ENCODE measurements around the gene SOX13. TPM values are rescaled to one million over a fixed set of nuclear protein-coding genes. Genes with fewer than 3 reads are reported as not detected.

Gene SOX13
- total RNA-seq, 1 donor from 2014 or later, result 4.7 TPM

DNA sequence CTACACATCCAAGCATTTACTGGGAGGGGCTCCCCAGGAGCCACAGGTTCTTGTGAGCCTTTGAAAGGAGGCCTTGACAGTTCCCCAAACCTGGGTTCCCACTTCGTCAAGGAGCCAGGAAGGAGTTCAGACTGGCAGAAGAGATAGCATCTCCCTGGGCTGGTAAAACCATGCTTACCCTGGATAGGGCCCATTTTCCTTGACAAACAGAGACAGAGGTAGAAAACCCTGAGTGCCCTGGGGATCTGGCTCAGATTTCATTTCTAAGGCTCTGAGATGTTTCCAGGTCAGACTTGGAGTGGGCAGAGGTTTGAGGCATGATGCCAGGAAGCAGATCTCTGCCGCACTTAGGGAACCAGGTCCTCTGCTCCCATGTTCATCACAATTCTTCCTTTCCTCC is 76.2 kb downstream of the SOX13 start:
- H3K27me3 ChIP-seq (ENCODE audit: control insufficient read depth in 3 of 3, insufficient read depth in 3 of 3, low read length in 3 of 3), result peaks cover 8 to 26% (median 15%) of the 10 kb centered on the region in 3 donors
- H3K9me3 ChIP-seq (ENCODE audit: control insufficient read depth in 3 of 3, low read length in 3 of 3), result no peaks in the 10 kb centered on the region
- H3K9ac ChIP-seq (ENCODE audit: low read depth in 1 of 3, low read length in 3 of 3), result no peak overlapping the region
- no peaks in the 10 kb centered on the region for H3K36me3 ChIP-seq (ENCODE audit: control insufficient read depth in 3 of 3, insufficient read depth in 3 of 3, low read length in 3 of 3)
- H3K4me1 ChIP-seq (ENCODE audit: control insufficient read depth in 3 of 3, insufficient read depth in 3 of 3, low read length in 3 of 3), result peaks cover 5 to 18% (median 8%) of the 10 kb centered on the region in 3 donors
- no peak overlapping the region for H3K4me3 ChIP-seq (ENCODE audit: low read length in 3 of 3)
- H3K27ac ChIP-seq (ENCODE audit: low read depth, low read length), result no peak overlapping the region

DNA sequence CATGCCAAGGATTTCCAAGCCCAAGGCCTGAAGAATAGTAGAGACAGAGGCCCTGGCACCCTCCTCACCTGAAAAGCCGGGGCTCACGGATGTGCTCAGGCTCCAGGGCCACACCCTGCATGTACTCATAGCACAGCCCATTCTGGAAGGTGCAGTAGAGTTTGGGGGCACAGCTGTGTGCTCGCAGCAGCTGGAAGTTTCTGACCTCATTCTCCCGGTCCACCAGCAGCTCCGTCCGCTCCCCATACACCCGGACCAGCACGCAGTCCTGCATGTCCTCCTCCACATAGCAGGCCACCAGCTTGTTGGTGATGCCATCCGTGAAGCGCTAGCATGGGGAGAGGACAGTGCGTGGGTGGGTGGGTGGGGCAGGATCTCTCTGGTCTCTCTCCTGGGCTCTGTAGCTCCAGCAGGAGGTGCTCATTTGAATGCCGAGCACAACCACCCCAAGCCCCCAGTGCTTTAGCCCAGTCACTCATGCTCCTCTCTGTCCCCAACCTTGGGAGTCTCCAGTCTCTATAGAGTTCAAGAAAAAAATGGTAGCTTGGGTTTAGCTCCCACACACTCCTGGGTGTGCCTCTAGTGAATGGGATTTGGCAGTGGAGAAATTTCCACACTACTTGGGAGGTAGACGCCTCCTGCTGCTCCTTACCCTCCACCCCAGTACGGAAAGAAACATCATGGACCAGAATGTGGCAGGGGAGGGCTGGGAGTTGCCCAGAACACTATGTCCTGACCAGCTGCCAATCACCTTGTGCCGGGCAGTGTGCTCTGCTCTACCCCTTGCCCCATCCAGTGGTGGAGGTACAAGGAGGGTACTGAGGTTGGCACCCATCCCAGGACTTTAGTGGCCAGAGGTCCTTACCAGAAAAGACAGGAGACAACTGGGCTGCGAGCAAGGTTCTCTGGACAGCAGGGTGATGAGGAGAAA is 77.0 kb downstream of the SOX13 start:
- Histone ChIP-seq H3K4me3 (ENCODE audit: low read length in 3 of 3) (no peak overlapping the region), H3K27ac (ENCODE audit: low read depth, low read length) (no peak overlapping the region), H3K9me3 (ENCODE audit: control insufficient read depth in 3 of 3, low read length in 3 of 3) (no peaks in the 10 kb centered on the region), H3K4me1 (ENCODE audit: control insufficient read depth in 3 of 3, insufficient read depth in 3 of 3, low read length in 3 of 3) (peaks cover 5 to 18% (median 8%) of the 10 kb centered on the region in 3 donors), H3K9ac (ENCODE audit: low read depth in 1 of 3, low read length in 3 of 3) (no peak overlapping the region), H3K27me3 (ENCODE audit: control insufficient read depth in 3 of 3, insufficient read depth in 3 of 3, low read length in 3 of 3) (peaks cover 8 to 31% (median 22%) of the 10 kb centered on the region in 3 donors), H3K36me3 (ENCODE audit: control insufficient read depth in 3 of 3, insufficient read depth in 3 of 3, low read length in 3 of 3) (no peaks in the 10 kb centered on the region)

DNA sequence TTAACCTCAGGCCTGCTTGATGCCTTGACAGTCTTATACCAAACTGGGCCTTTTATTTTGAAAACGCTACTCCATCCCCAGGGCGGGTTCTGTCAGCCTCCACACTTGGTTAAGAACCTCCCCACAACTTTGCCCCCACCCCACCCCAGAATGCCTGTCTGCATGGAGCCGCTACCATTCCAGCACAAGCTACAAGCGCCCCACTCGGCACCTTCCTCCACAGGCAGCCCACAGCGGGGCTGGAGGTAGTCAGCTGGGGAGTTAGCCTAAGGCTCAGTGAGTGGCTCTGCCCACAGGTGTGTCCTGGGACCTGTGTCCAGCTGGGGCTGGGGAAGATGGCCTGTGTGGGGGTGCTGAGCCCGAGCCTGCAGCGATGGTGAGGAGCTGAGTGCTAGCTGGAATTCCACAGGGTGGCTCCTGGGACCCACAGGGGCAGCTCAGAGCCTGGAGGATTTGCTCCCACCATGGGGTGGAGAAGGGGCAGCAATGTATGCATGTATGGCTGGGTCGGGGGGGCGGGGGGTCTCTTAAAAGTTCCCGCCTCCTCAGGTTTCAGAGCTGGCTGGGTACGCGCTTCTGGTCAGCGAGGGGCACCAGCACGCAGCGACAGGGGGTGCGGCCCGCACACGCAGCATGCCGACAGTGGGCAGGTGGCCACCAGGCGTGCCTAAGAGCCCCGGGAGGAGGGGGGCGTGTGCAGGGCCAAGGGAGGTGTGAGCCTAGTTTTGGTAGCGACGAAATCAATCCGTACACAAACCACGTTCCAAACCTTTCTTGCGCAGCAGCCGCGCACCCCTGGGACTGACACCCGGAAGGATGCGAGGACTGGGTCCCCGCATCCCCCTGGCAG is 78.0 kb downstream of the SOX13 start:
- H3K4me1 ChIP-seq (ENCODE audit: control insufficient read depth in 3 of 3, insufficient read depth in 3 of 3, low read length in 3 of 3), result peaks cover 5 to 18% (median 8%) of the 10 kb centered on the region in 3 donors
- H3K9ac ChIP-seq (ENCODE audit: low read depth in 1 of 3, low read length in 3 of 3), result peak overlapping the region in 2 of 3 donors; percentile 40 to 60
- H3K9me3 ChIP-seq (ENCODE audit: control insufficient read depth in 3 of 3, low read length in 3 of 3), result no peaks in the 10 kb centered on the region
- peaks cover 15 to 34% (median 25%) of the 10 kb centered on the region in 3 donors for H3K27me3 ChIP-seq (ENCODE audit: control insufficient read depth in 3 of 3, insufficient read depth in 3 of 3, low read length in 3 of 3)
- H3K36me3 ChIP-seq (ENCODE audit: control insufficient read depth in 3 of 3, insufficient read depth in 3 of 3, low read length in 3 of 3), result no peaks in the 10 kb centered on the region
- H3K4me3 ChIP-seq (ENCODE audit: low read length in 3 of 3), result peak overlapping the region; percentile 30 to 60 (median 54)
- no peak overlapping the region for H3K27ac ChIP-seq (ENCODE audit: low read depth, low read length)

DNA sequence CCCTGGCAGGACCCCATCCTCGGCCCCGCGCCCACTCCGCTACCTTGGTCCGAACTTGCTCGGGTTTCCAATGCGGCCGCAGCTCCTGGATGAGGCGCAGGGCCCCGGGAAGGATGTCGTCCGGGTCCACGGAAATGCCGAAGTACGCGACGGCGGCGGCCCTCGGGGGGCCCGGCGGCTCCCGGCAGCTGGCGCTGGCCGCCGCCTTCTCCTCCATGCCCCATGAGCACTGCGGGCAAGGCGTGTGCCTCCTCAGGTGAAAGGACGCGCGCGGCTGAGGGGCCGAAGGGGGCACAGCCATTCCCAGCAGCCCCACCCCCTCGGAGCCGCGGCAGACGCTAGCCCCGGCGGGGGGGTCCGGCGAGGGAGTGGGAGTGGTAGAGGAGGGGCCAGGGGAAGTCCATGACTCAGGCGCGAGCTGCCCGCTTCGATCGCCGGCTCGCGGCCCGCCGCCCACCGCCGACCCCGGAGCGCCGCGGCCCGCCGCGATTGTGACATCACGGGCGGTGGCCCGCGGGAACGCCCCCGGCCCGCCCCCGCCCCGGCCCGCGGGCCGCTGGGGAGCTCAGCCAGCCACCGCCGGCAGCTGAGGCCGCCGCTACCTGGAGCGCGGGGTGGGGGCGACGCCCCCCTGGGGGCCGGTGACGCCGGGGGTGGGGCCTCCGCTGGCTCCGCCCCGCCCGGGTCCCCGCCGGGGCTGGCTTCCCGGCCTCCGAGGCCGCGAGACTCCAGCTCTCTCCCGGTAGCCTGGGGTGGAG is 78.8 kb downstream of the SOX13 start, which contains the start of gene ETNK2:
Gene ETNK2, minus strand, starts transcription at position 493 of the 758 bp plus-strand sequence. Its CDS starts 192 bp downstream, at position 301.
- Histone ChIP-seq H3K4me1 (ENCODE audit: control insufficient read depth in 3 of 3, insufficient read depth in 3 of 3, low read length in 3 of 3) (peaks cover 5 to 18% (median 8%) of the 10 kb centered on the region in 3 donors), H3K36me3 (ENCODE audit: control insufficient read depth in 3 of 3, insufficient read depth in 3 of 3, low read length in 3 of 3) (no peaks in the 10 kb centered on the region), H3K9ac (ENCODE audit: low read depth in 1 of 3, low read length in 3 of 3) (peak within 1 kb of the TSS; percentile 5 to 60 (median 40)), H3K9me3 (ENCODE audit: control insufficient read depth in 3 of 3, low read length in 3 of 3) (no peaks in the 10 kb centered on the region), H3K27ac (ENCODE audit: low read depth, low read length) (no peak within 1 kb of the TSS), H3K4me3 (ENCODE audit: low read length in 3 of 3) (peak within 1 kb of the TSS; percentile 30 to 60 (median 54)), H3K27me3 (ENCODE audit: control insufficient read depth in 3 of 3, insufficient read depth in 3 of 3, low read length in 3 of 3) (peaks cover 15 to 36% (median 25%) of the 10 kb centered on the region in 3 donors)

DNA sequence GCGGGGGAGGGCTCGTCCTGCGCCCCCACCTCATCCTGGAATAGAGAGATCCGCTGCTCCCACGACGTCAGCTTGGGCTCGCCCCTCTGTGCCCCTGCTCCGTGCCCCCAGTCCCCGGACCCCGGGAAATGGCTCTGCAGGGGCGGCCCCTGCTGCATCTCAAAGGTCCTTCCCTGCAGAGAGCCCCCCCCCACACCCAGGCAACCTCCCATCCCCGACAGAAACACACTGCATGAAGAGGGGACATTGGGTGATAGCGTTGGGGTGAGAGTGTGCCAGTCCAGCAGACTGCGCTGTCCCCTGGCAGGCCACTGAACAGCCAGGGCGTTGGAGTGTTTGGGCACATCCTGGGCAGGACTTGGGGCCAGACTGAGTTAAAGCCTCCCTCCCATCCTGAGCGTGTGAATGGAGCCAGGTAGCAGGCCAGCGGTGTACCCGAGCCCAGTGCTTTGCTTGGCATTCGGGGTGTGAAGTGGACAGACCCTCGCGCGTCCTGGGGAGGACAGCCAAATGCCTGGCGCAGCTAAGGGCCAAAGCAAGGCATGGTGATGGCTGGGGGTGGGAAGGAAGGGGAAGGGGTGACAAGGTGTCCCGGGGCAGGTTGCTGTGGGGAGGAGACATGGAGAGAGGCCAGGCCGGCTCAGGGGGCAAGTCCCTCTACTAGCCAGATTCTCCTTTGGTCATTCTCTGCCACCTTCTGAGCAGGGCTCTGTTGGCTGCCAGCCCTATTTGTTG is 79.6 kb downstream of the SOX13 start:
- Histone ChIP-seq H3K27me3 (ENCODE audit: control insufficient read depth in 3 of 3, insufficient read depth in 3 of 3, low read length in 3 of 3) (peaks cover 18 to 41% (median 25%) of the 10 kb centered on the region in 3 donors), H3K27ac (ENCODE audit: low read depth, low read length) (no peak overlapping the region)

DNA sequence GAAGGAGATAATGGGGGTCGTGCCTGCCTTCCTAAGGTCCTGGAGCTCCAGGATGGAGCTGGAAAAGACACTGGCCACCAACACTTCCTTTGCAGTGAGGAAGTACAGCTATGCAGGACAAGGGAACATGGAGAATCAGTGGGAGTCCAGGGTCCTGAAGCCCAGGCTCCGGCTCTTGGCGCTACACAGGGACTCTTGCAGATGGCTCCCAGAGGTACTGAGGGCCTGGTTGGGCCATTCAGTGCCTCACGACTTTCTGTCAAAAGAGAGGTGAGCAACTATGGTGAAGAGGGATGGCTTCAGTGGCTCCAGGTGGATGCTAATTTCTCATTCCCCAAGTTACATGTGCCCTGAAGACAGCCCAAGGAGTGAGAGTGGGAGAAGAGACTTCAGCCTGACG is 80.8 kb downstream of the SOX13 start:
- peaks cover 18 to 39% (median 25%) of the 10 kb centered on the region in 3 donors for H3K27me3 ChIP-seq (ENCODE audit: control insufficient read depth in 3 of 3, insufficient read depth in 3 of 3, low read length in 3 of 3)
- no peak overlapping the region for H3K9ac ChIP-seq (ENCODE audit: low read depth in 1 of 3, low read length in 3 of 3)
- no peaks in the 10 kb centered on the region for H3K9me3 ChIP-seq (ENCODE audit: control insufficient read depth in 3 of 3, low read length in 3 of 3)

More for the DNA sequence above, 79.6 kb downstream of the SOX13 start:
- Histone ChIP-seq H3K9me3 (ENCODE audit: control insufficient read depth in 3 of 3, low read length in 3 of 3) (no peaks in the 10 kb centered on the region), H3K9ac (ENCODE audit: low read depth in 1 of 3, low read length in 3 of 3) (peak overlapping the region; percentile 5 to 47 (median 12)), H3K4me1 (ENCODE audit: control insufficient read depth in 3 of 3, insufficient read depth in 3 of 3, low read length in 3 of 3) (peaks cover 5 to 18% (median 8%) of the 10 kb centered on the region in 3 donors), H3K4me3 (ENCODE audit: low read length in 3 of 3) (peak overlapping the region; percentile 30 to 52 (median 46)), H3K36me3 (ENCODE audit: control insufficient read depth in 3 of 3, insufficient read depth in 3 of 3, low read length in 3 of 3) (no peaks in the 10 kb centered on the region)

DNA sequence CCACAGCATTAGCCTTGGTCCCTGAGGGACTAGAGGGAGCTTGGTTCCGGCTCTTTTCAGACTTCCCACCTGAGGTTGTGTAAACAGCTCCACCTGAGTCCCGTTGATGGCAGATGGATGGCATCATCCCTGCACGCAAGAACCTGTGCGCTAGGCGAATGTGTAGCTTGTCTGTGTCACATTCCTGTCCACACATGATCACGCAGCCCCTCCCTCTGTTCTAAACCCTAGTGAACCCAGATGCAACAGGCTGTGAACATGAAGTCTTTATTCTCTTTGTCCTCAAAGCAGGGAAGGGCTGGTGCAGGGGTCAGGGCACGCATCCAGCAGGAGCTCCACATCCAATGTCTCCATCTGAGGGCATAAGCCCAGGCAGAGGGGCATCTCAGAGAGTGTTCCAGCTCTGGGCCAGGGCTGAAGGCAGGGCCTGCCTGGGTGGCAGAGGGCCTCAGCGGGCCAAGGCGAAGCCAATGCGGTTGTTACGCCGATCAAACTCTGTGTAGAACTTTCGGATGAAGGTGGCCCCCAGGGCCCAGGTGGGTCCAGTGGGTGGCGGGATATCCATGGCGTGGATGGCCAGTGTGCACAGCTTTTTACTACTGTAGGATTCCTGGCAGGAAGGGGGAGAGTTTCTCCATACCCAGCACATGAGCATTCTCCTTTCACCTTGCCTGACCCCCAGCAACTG is 81.8 kb downstream of the SOX13 start:
- Histone ChIP-seq H3K9ac (ENCODE audit: low read depth in 1 of 3, low read length in 3 of 3) (no peak overlapping the region), H3K4me3 (ENCODE audit: low read length in 3 of 3) (no peak overlapping the region), H3K27me3 (ENCODE audit: control insufficient read depth in 3 of 3, insufficient read depth in 3 of 3, low read length in 3 of 3) (peaks cover 22 to 43% (median 25%) of the 10 kb centered on the region in 3 donors), H3K36me3 (ENCODE audit: control insufficient read depth in 3 of 3, insufficient read depth in 3 of 3, low read length in 3 of 3) (no peaks in the 10 kb centered on the region), H3K4me1 (ENCODE audit: control insufficient read depth in 3 of 3, insufficient read depth in 3 of 3, low read length in 3 of 3) (peaks cover 5 to 12% (median 8%) of the 10 kb centered on the region in 3 donors), H3K27ac (ENCODE audit: low read depth, low read length) (no peak overlapping the region), H3K9me3 (ENCODE audit: control insufficient read depth in 3 of 3, low read length in 3 of 3) (no peaks in the 10 kb centered on the region)

More for the DNA sequence above, 80.8 kb downstream of the SOX13 start:
- no peak overlapping the region for H3K27ac ChIP-seq (ENCODE audit: low read depth, low read length)
- no peaks in the 10 kb centered on the region for H3K36me3 ChIP-seq (ENCODE audit: control insufficient read depth in 3 of 3, insufficient read depth in 3 of 3, low read length in 3 of 3)
- H3K4me1 ChIP-seq (ENCODE audit: control insufficient read depth in 3 of 3, insufficient read depth in 3 of 3, low read length in 3 of 3), result peaks cover 5 to 16% (median 8%) of the 10 kb centered on the region in 3 donors
- no peak overlapping the region for H3K4me3 ChIP-seq (ENCODE audit: low read length in 3 of 3)

DNA sequence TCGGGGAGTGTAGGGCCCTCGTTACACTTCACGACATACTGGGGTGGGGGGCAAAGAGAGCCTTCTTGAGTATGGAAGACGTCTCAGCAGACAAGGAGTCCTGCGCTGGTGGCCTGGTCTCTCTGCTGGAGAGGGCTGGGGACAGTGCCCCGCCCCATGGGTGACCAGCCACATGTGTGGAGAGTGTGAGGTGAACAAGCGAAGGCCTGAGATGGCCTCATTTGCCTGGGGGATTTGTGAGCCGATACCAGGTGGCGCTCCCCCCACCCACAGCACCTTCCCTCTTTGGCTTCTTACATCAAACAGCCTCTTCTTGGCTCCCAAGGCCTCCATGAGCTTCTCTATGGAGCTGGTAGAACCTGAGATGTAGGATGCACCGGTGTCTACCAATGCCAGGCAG is 83.0 kb downstream of the SOX13 start:
- Histone ChIP-seq H3K27ac (ENCODE audit: low read depth, low read length) (no peak overlapping the region), H3K36me3 (ENCODE audit: control insufficient read depth in 3 of 3, insufficient read depth in 3 of 3, low read length in 3 of 3) (no peaks in the 10 kb centered on the region), H3K27me3 (ENCODE audit: control insufficient read depth in 3 of 3, insufficient read depth in 3 of 3, low read length in 3 of 3) (peaks cover 25 to 49% (median 31%) of the 10 kb centered on the region in 3 donors), H3K9ac (ENCODE audit: low read depth in 1 of 3, low read length in 3 of 3) (no peak overlapping the region), H3K4me1 (ENCODE audit: control insufficient read depth in 3 of 3, insufficient read depth in 3 of 3, low read length in 3 of 3) (peaks cover 5 to 8% (median 6%) of the 10 kb centered on the region in 3 donors), H3K4me3 (ENCODE audit: low read length in 3 of 3) (no peak overlapping the region), H3K9me3 (ENCODE audit: control insufficient read depth in 3 of 3, low read length in 3 of 3) (no peaks in the 10 kb centered on the region)

Measured in skeletal muscle tissue (tissue), 4 donors.